Heart left ventricle (tissue), 16 donors: ENCODE results near the gene ERF. TPM values are rescaled to one million over a fixed set of nuclear protein-coding genes. Genes with fewer than 3 reads are reported as not detected.

Source experiments
- ATAC-seq, 4 donors: fragments of 200-7000 bp; cut with Tn5 transposase; one replicate each; pipeline ENCODE4 v1.9.1; 2020 to 2022; ENCODE audit warnings: moderate library complexity in 4 of 4, mild to moderate bottlenecking in 3 of 4, moderate number of reproducible peaks in 1 of 4
- DNase-seq, 5 donors: peaks; one replicate each; pipeline ENCODE4 v3.0.0-alpha.2; 2020
- H3K27ac ChIP-seq, 12 donors: fragments of 200-600 bp; sonication (generic) in 4 of 12; one replicate each; pipeline versions ENCODE4 v1.5.0 to v1.8.0; 2016 to 2022; ENCODE audit warnings: mild to moderate bottlenecking in 2 of 12
- H3K27me3 ChIP-seq, 9 donors: fragments of 200-600 bp; sonication (generic) in 2 of 9; one replicate each; pipeline versions ENCODE4 v1.5.1 to v1.8.0; 2016 to 2022; ENCODE audit warnings: mild to moderate bottlenecking in 3 of 9
- H3K36me3 ChIP-seq, 9 donors: fragments of 200-600 bp; sonication (generic) in 2 of 9; one replicate each; pipeline versions ENCODE4 v1.5.0 to v1.8.0; 2018 to 2022; ENCODE audit warnings: mild to moderate bottlenecking in 2 of 9
- H3K4me1 ChIP-seq, 12 donors: fragments of 200-600 bp; sonication (generic) in 4 of 12; one replicate each; pipeline versions ENCODE4 v1.5.0 to v1.8.0; 2016 to 2022; ENCODE audit warnings: mild to moderate bottlenecking in 3 of 12
- H3K4me3 ChIP-seq, 12 donors: fragments of 200-600 bp; sonication (generic) in 4 of 12; one replicate each; pipeline versions ENCODE4 v1.5.0 to v1.8.0; 2017 to 2022; ENCODE audit warnings: mild to moderate bottlenecking in 9 of 12, moderate library complexity in 4 of 12
- H3K9me3 ChIP-seq, 12 donors: fragments of 200-600 bp; sonication (generic) in 4 of 12; one replicate each; pipeline versions ENCODE4 v1.5.0 to v1.8.0; 2016 to 2022; ENCODE audit warnings: mild to moderate bottlenecking in 1 of 12
- CTCF ChIP-seq, 12 donors: fragments of 200-600 bp; sonication (generic) in 4 of 12; IDR thresholded peaks; one replicate each; pipeline versions ENCODE4 v1.5.0 to v1.8.0; 2018 to 2022; ENCODE audit warnings: antibody characterized with exemption in 12 of 12, mild to moderate bottlenecking in 5 of 12
- POLR2A ChIP-seq, 2 donors: fragments of 450-650 bp; IDR thresholded peaks; one replicate each; pipeline ENCODE4 v1.6.1; 2017; ENCODE audit warnings: antibody characterized with exemption in 2 of 2, mild to moderate bottlenecking in 2 of 2, moderate library complexity in 2 of 2
- WGBS, 4 donors: extraction: QIAGEN DNeasy Blood & Tissue Kit in 2 of 4; methylation state at CpG; one replicate each; pipeline versions ENCODE4 v1.1.5 to v1.1.7; 2013 to 2018; 5-methylcytosine and 5-hydroxymethylcytosine counted together
- intact Hi-C, 10 donors: fragments of 100-400 bp; cut with DNase I; formaldehyde crosslinking; loops; one replicate each; pipeline versions ENCODE4 v1.11.1 to v1.14.2; 2022
- polyA plus RNA-seq, 2 donors: library from polyadenylated mRNA; stranded (reverse); fragments of 200-250 nt; gene quantifications; one replicate each; pipeline ENCODE4 v1.2.3, GENCODE V29; 2013
- total RNA-seq, 9 donors: library from RNA; depleted of rRNA in 2 of 9; stranded (reverse); fragments of >200 nt in 2 of 9; fragmentation: NEBNext Ultra II Directional in 3 of 9; extraction: Animal tissue kit (Norgen Biotek cat#: 25700) in 3 of 9; gene quantifications; one replicate each; pipeline versions ENCODE4 v1.1.0 to v1.2.4, GENCODE V29; 2016 to 2023
- donor health status: ischemic (EF 13 %, LVEDD 7.1; RV severe dilation, severe dysfunction).
- donor health status: healthy with polysubstance abuse.
- donor health status: DM: no; HTN: yes; CAD: no.
- donor health status: DM: no; HTN: no; CAD: no.
- donor health status: ischemic (EF 25% LVEDD 6.9; RV normal size, moderate dysfunction).
- donor health status: ischemic (EF 25% LVEDD 5.7; RV mildly dilated, moderate dysfunction).
- donor health status: healthy.
- donor health status: DM: yes; HTN: yes; CAD: no.
- donor health status: ischemic (EF 35%, LVEDD 5.7; RV mildly dilated, moderate dysfunction).
- donor health status: nonischemic (EF 11% LVEDD 7.7; RV severe dilation, severe dysfunction).
- donor health status: DM: yes; HTN: yes; CAD: no.
- donor health status: PGD.
- donor health status: ischemic (EF 29% LVEDD 5.4; RV normal size, mild dysfunction).
- donor health status: nonischemic (EF 23%, LVEDD 6.1; RV moderate dilation, normal function).

ERF gene
- total and polyA plus RNA-seq, 11 donors = 26.1 to 49.7 (median 35.5) TPM

- peaks cover 0 to 26% (median 11%) of the 10 kb centered on the region in 9 donors for H3K36me3 ChIP-seq
- WGBS, 4 donors = 0% methylated on average over 44 to 76 of the region's 76 CpGs
- DNase-seq = peak; percentile 98 to 99 (median 99)
- intact Hi-C loops = loop anchor here in 4 of 10 donors (1.0 to 10.0 kb wide), 5 partner anchors 22 to 182 kb away; partner anchors contain the start of genes LIPE (in 2 of the 4) and ZNF526 (in 1 of the 4)
- no peaks in the 10 kb centered on the region for H3K27me3 ChIP-seq
- ATAC-seq = peak; percentile 86 to 91 (median 90)
- H3K4me3 ChIP-seq = peak within 1 kb of the TSS; percentile 69 to 94 (median 84)
- TF ChIP-seq CTCF (IDR thresholded peaks at IDR 0.05) (peak in 4 of 12 donors; percentile 9 to 17 (median 15)), POLR2A (IDR thresholded peaks at IDR 0.05) (peak; percentile 61 to 89)
- H3K4me1 ChIP-seq = peaks cover 15 to 68% (median 56%) of the 10 kb centered on the region in 12 donors
- H3K9me3 ChIP-seq = no peaks in the 10 kb centered on the region
- peak within 1 kb of the TSS; percentile 85 to 99 (median 92) for H3K27ac ChIP-seq
Observed at GRCh38 chr19:42242512-42243409, 12.2 kb downstream of the ERF start, which contains the start of gene GSK3A. GSK3A (minus strand) TSS chr19:42242602; CDS start chr19:42242465, 137 bp downstream.

GRCh38 chr19:42242069-42242511 is 12.8 kb downstream of the ERF start:
- peaks cover 0 to 31% (median 11%) of the 10 kb centered on the region in 9 donors for H3K36me3 ChIP-seq
- intact Hi-C loops = loop anchor here in 4 of 10 donors (1.0 to 10.0 kb wide), 5 partner anchors 22 to 183 kb away; partner anchors contain the start of genes LIPE (in 2 of the 4) and ZNF526 (in 1 of the 4)
- WGBS, 4 donors = 0 to 1% (median 0%) methylated on average over 10 to 49 of the region's 49 CpGs
- H3K9me3 ChIP-seq = no peaks in the 10 kb centered on the region
- H3K4me3 ChIP-seq = peak overlapping the region; percentile 69 to 94 (median 84)
- peaks cover 15 to 61% (median 50%) of the 10 kb centered on the region in 12 donors for H3K4me1 ChIP-seq
- H3K27ac ChIP-seq = peak overlapping the region; percentile 58 to 99 (median 91)
- peak in 1 of 5 donors; percentile 50 for DNase-seq
- ATAC-seq = no peak
- TF ChIP-seq CTCF (IDR thresholded peaks at IDR 0.05) = no peak
- TF ChIP-seq POLR2A (IDR thresholded peaks at IDR 0.05) = no peak
- no peaks in the 10 kb centered on the region for H3K27me3 ChIP-seq

- intact Hi-C loops = loop anchor here in 4 of 10 donors (5.0 to 10.0 kb wide), 3 partner anchors 41 to 184 kb away; partner anchors contain the start of gene LIPE (in 2 of the 4)
Observed at GRCh38 chr19:42241279-42241678, 13.6 kb downstream of the ERF start.

More at GRCh38 chr19:42241279-42241678, 13.6 kb downstream of the ERF start:
- no peak for TF ChIP-seq CTCF (IDR thresholded peaks at IDR 0.05)
- TF ChIP-seq POLR2A (IDR thresholded peaks at IDR 0.05) = no peak
- peak overlapping the region in 4 of 12 donors; percentile 58 to 93 (median 88) for H3K27ac ChIP-seq
- no peaks in the 10 kb centered on the region for H3K27me3 ChIP-seq
- no peaks in the 10 kb centered on the region for H3K9me3 ChIP-seq
- H3K4me3 ChIP-seq = peak overlapping the region; percentile 69 to 94 (median 84)
- 94 to 98% (median 96%) methylated on average over 3 of the region's 3 CpGs for WGBS, 4 donors
- peaks cover 0 to 35% (median 19%) of the 10 kb centered on the region in 9 donors for H3K36me3 ChIP-seq
- no peak for ATAC-seq
- H3K4me1 ChIP-seq = peaks cover 10 to 53% (median 42%) of the 10 kb centered on the region in 12 donors
- DNase-seq = no peak
